GM18867 (cell line): ENCODE results near the gene TPST2.

Source experiments
- ATAC-seq: cut with Tn5 transposase; IDR thresholded peaks from one replicate; pipeline ENCODE4 v1.9.1; 2021; ENCODE audit warnings: mild to moderate bottlenecking, moderate library complexity; ENCODE audit not compliant: unreplicated experiment

The TPST2 gene

DNA sequence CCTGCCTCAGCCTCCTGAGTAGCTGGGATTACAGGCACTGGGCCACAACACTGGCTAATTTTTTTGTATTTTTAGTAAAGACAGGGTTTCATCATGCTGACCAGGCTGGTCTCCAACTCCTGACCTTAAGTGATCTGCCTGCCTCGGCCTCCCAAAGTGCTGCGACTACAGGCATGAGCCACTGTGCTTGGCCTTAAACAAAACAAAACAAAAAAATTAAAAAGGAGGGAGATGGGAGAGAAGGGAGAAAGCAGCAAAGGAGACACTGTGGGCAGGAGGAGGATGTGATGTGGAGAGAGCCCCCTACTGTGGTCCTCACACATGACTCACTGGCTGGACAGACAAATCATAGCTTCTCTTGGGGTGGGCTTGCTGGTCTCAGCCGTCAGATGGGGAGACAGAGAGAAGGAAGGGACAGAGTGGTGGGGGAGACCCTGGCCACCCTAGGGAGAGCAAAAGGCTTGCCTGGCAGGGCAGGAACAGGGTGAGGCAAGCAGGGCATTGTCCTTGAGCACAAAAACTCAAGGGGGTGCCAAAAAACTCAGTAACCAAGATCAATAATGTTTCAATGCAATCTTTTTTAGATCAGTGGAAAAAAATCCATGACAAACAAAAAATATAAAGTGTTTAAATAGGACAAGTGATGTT is 31.6 kb downstream of the TPST2 start:
- no peak for ATAC-seq

DNA sequence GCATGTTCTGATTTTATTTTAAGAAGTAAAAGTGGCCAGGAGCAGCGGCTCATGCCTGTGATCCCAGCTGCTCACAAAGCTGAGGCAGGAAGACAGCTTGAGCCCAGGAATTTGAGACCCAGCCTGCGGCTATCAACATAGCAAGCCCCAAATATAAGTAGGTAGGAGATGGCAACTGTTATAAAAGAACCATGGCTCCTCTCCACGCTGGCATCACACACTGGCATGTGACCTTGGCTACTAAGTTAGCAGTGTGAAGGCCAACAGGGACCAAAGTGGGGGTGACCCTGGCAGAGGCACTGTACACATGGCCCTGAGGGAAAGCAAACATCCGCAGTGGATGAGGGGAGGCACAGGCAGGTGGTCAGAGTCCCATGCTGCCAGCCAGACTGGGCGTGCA is 33.0 kb downstream of the TPST2 start:
- no peak for ATAC-seq

DNA sequence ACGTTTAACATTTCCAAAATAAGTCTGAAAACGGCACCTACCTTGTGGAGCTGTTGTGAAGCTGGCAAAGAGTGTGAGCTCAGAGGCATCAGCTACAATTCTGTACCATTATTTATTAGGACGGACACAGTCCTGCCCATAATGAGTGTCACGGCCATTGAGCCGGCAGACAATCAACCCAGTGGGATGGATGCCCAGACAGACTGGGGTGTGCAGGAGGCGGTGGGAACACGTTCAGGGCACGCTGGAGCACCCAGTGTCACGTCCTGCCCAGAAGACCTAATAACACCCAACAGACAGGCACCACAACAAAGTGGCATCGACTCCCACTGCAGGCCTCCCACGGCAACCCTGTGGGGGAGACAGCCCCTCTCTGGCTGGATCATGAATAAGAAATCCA is 34.5 kb downstream of the TPST2 start:
- no peak for ATAC-seq

- no peak for ATAC-seq
These were observed 35.0 kb downstream of the TPST2 start for GRCh38 chr22:26554956-26555355.

DNA sequence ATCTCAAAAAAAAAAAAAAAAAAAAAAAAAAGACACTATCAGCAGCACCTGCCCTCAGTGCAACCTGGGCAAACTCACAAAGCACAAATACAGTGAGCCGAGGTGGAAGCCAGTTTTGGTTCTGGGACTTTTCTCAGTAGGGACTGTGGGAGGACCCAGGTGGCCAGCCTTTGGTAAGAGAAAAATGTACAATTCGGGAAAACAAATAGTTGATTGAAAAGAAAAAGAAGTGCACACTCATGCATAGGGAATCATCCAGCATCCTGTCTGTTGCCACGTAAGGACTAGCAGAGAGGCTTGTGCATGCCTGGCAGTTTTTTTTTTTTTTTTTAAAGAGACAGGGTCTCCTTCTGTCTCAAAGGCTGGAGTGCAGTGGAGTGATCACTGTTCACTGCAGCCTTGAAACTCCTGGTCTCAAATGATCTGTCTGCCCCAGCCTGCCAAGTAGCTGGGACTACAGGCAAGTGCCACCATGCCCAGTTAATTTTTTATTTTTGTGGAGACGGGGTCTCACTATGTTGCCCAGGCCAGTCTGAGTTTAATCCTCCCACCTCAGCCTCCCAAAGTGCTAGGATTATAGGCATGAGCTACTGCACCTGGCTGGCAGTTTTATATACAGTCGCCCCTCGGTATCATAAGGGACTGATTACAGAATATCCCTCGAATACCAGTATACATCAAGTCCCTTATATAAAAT is 36.7 kb downstream of the TPST2 start:
- ATAC-seq = no peak

DNA sequence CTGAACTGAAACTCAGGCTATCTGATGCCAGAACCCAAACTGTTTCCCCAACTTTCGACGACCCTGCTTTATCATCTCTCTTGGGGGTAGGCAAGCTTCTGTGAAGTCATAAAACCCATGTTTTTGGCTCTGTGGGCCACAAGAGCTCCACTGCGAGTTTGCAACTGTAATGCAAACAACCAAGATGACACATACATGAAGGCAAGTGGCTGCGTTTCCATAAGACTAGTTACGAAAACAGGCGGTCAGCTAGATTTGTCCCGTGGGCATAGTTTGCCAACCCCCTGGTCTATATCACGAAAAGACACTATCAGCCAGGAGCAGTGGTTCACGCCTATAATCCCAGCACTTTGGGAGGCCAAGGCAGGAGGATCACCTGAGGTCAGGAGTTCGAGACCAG is 37.5 kb downstream of the TPST2 start:
- no peak for ATAC-seq

DNA sequence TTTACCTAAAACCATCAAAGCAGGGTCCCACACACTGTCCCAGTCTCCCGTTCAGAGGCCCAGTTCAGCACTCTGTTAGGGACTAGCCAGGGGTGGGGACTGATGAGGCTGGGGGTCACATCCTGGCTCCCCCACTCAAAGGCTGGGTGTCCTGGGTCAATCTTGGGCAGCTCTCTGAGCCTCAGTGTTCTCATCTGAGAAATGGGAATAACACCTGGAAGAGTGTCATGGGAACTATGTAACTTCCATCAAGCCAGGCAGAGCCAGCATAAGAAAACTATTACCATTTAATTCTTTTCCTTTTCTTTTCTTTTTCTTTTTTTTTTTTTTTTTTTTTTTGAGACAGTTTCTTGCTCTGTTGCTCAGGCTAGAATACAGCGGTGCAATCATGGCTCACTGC is 38.4 kb downstream of the TPST2 start:
- no peak for ATAC-seq

- no peak for ATAC-seq
These were observed 39.4 kb downstream of the TPST2 start for GRCh38 chr22:26550498-26551033.

DNA sequence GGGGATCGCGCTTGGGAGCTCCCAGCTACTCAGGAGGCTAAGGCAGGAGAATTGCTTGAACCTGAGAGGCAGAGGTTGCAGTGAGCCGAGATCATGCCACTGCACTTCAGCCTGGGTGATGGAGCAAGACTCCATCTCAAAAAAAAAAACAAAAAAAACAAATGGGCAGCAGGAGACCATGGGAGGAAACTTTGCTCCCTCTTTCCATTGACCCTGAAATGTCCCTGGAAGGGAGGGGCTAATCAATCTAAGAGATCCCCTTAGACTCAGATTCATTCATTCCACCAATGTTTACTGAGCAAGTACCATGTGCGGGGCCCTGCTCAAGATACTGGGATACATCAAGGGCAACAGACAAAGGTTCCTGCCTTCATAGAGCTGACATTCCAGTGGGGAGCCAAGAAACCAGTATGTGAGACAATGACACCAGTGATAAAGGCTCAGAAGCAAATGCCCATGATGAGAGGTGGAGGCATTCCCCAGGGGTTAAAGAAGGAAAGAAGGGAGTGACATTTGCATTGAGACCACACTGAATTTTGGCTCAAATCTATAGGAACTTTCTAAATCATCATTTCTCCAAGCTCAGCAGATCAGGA is 39.9 kb downstream of the TPST2 start:
- ATAC-seq = no peak

- no peak for ATAC-seq
These were observed 40.9 kb downstream of the TPST2 start for GRCh38 chr22:26548984-26549383.

- no peak for ATAC-seq
These were observed 41.6 kb downstream of the TPST2 start for GRCh38 chr22:26548303-26548702.

GRCh38 chr22:26547837-26548236 is 42.1 kb downstream of the TPST2 start:
- no peak for ATAC-seq

GRCh38 chr22:26547426-26547825 is 42.5 kb downstream of the TPST2 start:
- no peak for ATAC-seq

- no peak for ATAC-seq
These were observed 43.6 kb downstream of the TPST2 start for GRCh38 chr22:26546282-26546681.

GRCh38 chr22:26545827-26546226 is 44.1 kb downstream of the TPST2 start:
- no peak for ATAC-seq

DNA sequence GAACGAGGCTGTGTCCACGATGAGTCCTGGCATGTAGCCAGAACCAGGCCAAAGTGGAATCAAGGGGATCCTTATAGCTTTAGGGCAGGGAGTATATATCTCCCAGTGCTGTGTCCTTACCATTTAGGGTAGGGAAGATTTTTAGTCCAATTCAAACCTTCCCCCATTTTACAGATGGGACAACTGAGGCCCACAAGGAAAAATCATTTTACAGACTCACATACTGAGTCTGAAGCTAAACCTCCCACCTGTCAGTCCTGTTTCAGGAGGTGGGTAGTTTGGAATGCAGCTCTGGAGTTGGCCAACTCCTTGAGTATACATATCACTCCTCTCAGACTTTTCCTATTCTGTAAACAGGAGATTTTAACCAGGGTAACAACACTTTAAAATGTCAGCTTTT is 44.5 kb downstream of the TPST2 start:
- no peak for ATAC-seq

DNA sequence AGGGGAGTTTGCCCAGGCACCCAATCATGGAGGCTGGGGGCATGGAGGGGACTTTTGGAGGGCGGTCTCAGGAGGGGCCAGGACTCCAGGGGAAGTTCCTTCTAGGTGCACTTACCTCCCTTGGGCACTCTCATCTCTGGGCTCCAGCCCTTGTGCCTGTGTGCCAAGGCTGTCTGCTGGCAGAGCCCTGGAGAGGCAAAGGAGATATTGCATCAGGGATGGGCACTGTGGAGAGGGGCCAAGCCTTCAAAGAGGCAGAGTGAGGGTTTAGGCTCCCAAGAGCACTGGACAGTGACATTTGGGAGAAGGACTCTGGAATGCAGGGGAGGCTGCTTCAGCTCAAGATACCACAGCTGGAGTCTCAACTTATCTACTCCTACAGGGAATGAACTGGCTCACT is 45.4 kb downstream of the TPST2 start:
- no peak for ATAC-seq

DNA sequence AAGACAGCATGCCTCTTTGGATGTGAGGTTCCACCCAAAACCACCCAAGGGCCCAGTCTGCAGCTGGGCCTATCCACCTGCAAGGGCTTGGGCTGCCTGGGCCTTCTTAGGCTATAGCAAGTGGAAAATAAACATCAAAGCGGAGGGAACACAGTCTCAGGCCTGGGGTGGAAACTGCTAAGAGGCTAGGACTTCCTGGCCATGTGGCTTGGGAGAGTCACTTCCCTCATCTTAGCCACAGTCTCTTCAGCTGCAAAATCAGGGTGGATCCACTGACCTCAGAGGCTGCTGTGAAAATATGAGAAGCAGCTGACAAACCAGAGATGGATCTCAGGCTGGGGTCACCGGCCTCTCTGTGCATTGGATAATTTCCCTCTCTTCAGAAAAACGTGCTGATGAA is 47.1 kb downstream of the TPST2 start:
- ATAC-seq = no peak

DNA sequence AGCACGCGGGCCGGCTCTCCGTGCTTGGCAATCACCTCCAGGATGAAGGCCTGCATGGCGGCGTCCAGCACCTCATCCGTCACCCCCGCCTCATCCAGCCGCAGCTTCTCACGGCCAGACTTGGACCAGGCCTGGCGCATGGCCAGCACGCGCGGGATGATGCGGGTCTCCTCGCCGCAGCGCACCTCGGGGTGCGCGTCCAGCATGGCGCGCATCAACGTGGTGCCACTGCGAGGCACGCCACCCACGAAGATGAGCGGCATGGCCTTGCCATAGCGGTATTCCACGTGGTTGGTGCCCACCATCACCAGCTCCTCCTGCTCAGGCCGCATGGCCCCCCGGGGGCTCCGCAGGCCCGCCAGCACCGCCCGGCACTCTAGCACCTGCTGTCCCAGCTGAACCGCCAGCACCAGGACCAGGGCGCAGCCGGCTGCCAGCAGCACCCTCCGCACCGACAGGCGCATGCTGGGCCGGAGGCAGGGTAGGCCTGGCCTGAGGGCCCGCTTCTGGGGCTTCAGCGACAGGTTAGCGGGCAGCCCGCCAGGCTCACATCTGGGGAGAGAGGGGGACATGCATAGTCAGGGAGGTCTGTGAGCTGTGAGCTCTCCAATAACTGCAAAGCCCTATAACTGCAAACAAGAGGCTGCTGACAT is 48.6 kb downstream of the TPST2 start:
- no peak for ATAC-seq

- ATAC-seq = no peak
These were observed 49.8 kb downstream of the TPST2 start for GRCh38 chr22:26540119-26540518.

DNA sequence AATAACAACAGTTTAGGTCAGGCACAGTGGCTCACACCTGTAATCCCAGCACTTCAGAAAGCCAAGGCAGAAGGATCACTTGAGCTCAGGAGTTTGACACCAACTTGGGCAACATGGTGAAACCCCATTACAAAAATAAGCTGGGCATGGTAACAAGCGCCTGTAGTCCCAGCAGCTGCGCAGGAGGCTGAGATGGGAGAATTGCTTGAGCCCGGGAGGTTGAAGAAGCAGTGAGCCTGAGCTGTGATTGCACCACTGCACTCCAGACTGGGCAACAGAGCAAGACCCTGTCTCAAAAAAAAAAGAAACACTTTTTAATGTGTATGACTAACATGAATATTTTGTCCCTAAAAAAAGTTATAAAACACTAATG is 53.2 kb downstream of the TPST2 start:
- no peak for ATAC-seq
